HEK293T (cell line): ENCODE results near the gene PAM.

Source experiments
- BHLHE40 ChIP-seq: fragments of 450-650 bp; IDR thresholded peaks from 2 replicates; pipeline ENCODE4 v1.6.1; 2016; ENCODE audit warnings: mild to moderate bottlenecking, moderate library complexity, borderline replicate concordance
- FOXK2 ChIP-seq: fragments of 450-650 bp; IDR thresholded peaks from 2 replicates; pipeline ENCODE4 v1.6.1; 2016; ENCODE audit warnings: mild to moderate bottlenecking
- HDGF ChIP-seq: fragments of 450-650 bp; IDR thresholded peaks from 2 replicates; pipeline ENCODE4 v1.6.1; 2017; ENCODE audit warnings: antibody characterized with exemption, borderline replicate concordance
- L3MBTL2 ChIP-seq: fragments of 450-650 bp; conservative IDR thresholded peaks from 2 replicates; pipeline ENCODE4 v1.6.1; 2016; ENCODE audit warnings: mild to moderate bottlenecking

DNA sequence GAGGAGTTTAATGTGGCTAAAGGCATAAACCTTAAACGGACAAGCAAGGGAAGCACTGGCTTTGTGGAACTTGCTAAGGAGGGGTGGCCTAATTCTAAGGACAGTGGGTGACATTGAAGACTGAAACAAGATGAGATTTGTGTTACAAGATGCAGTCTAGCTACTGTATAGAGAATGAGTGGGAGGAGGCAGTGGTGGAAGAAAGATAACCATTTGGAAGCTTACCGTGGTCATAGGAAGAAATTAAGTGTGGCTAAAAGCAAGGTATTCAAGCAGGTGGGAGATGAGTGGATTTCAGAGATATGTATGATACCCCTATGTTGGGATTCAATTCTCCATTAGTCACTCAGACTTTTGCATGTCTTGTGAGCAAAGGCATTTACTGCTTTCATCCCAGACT, 4.6 kb downstream of the PAM start:
- TF ChIP-seq HDGF (no peak), L3MBTL2 (no peak), FOXK2 (no peak), BHLHE40 (no peak)
